GM21360 (cell line): ENCODE results near the gene CXorf58.
"Not testable (repeated sequence)": the region's sequence is repeated elsewhere in the genome, so short reads cannot be mapped to it uniquely, and the experiment has no call there.

Experiments
- ATAC-seq: cut with Tn5 transposase; IDR thresholded peaks from one replicate; pipeline ENCODE4 v1.9.1; 2021; ENCODE audit warnings: mild to moderate bottlenecking, moderate library complexity; ENCODE audit not compliant: unreplicated experiment

Gene CXorf58

GRCh38 chrX:23907498-23908218 is at the start of gene CXorf58, which contains the start of gene APOO:
Gene CXorf58, plus strand, starts transcription at chrX:23908006. Its CDS starts 2,297 bp downstream, at chrX:23910303.
Gene APOO, minus strand, starts transcription at chrX:23907938. Its CDS starts 236 bp downstream, at chrX:23907702.
- ATAC-seq: peak; percentile 92

GRCh38 chrX:23859238-23859637 is 48.6 kb upstream of the CXorf58 start:
- ATAC-seq: not testable (repeated sequence)

GRCh38 chrX:23861215-23861896 is 46.5 kb upstream of the CXorf58 start:
- ATAC-seq: no peak

- ATAC-seq: not testable (repeated sequence)
Observed at GRCh38 chrX:23861952-23862351, 45.9 kb upstream of the CXorf58 start.

GRCh38 chrX:23864742-23865326 is 43.0 kb upstream of the CXorf58 start:
- no peak for ATAC-seq

GRCh38 chrX:23870041-23870440 is 37.8 kb upstream of the CXorf58 start:
- no peak for ATAC-seq

GRCh38 chrX:23871905-23872546 is 35.8 kb upstream of the CXorf58 start:
- ATAC-seq: no peak

GRCh38 chrX:23879380-23880090 is 28.3 kb upstream of the CXorf58 start:
- ATAC-seq: no peak

GRCh38 chrX:23883737-23884354 is 24.0 kb upstream of the CXorf58 start:
- ATAC-seq: no peak

- ATAC-seq: no peak
Observed at GRCh38 chrX:23884427-23885024, 23.3 kb upstream of the CXorf58 start.

GRCh38 chrX:23885803-23886202 is 22.0 kb upstream of the CXorf58 start:
- ATAC-seq: no peak

GRCh38 chrX:23887451-23887850 is 20.4 kb upstream of the CXorf58 start:
- no peak for ATAC-seq

- no peak for ATAC-seq
Observed at GRCh38 chrX:23887918-23888317, 19.9 kb upstream of the CXorf58 start.

GRCh38 chrX:23888887-23889501 is 18.8 kb upstream of the CXorf58 start:
- no peak for ATAC-seq

GRCh38 chrX:23890933-23891332 is 16.9 kb upstream of the CXorf58 start:
- no peak for ATAC-seq

- not testable (repeated sequence) for ATAC-seq
Observed at GRCh38 chrX:23894993-23895392, 12.8 kb upstream of the CXorf58 start.

GRCh38 chrX:23896539-23896938 is 11.3 kb upstream of the CXorf58 start:
- ATAC-seq: not testable (repeated sequence)

- no peak for ATAC-seq
Observed at GRCh38 chrX:23896981-23897380, 10.8 kb upstream of the CXorf58 start.

- ATAC-seq: no peak
Observed at GRCh38 chrX:23898412-23898959, 9.3 kb upstream of the CXorf58 start.
